Dedifferentiated amniotic fluid mesenchymal stem cell (primary cell): ENCODE results near the gene RADIL.

Source experiments
- DNase-seq: peaks from one replicate; pipeline ENCODE4 v3.0.0-alpha.2; 2016; ENCODE audit errors: extremely low spot score

The RADIL gene

GRCh38 chr7:4754433-4755010, 129.0 kb downstream of the RADIL start:
- DNase-seq: no peak

- no peak for DNase-seq
Observed at GRCh38 chr7:4753598-4754432, 129.7 kb downstream of the RADIL start.

GRCh38 chr7:4751398-4751947, 132.0 kb downstream of the RADIL start:
- no peak for DNase-seq

- DNase-seq: no peak
Observed at GRCh38 chr7:4749798-4750197, 133.7 kb downstream of the RADIL start.

GRCh38 chr7:4749363-4749762, 134.2 kb downstream of the RADIL start:
- no peak for DNase-seq
